Endothelial cell (in vitro differentiated cells): ENCODE measurements around the gene SAT1. TPM values are rescaled to one million over a fixed set of nuclear protein-coding genes. Genes with fewer than 3 reads are reported as not detected.

Experiments used
- DNase-seq: peaks from one replicate; pipeline ENCODE4 v3.0.0; 2021; ENCODE audit warnings: low spot score
- H3K27ac Mint-ChIP-seq: one replicate; pipeline ENCODE4 v1.8.0; 2021; ENCODE audit warnings: mixed read lengths, inconsistent platforms; ENCODE audit not compliant: unreplicated experiment
- H3K27me3 Mint-ChIP-seq: one replicate; pipeline ENCODE4 v1.8.0; 2021; ENCODE audit warnings: mild to moderate bottlenecking, moderate library complexity, mixed read lengths, inconsistent platforms; ENCODE audit not compliant: unreplicated experiment
- H3K36me3 Mint-ChIP-seq: one replicate; pipeline ENCODE4 v1.8.0; 2021; ENCODE audit warnings: mild to moderate bottlenecking, low read depth, mixed read lengths, inconsistent platforms; ENCODE audit not compliant: unreplicated experiment
- H3K4me1 Mint-ChIP-seq: one replicate; pipeline ENCODE4 v1.8.0; 2021; ENCODE audit warnings: mild to moderate bottlenecking, mixed read lengths, inconsistent platforms; ENCODE audit not compliant: unreplicated experiment
- H3K4me3 Mint-ChIP-seq: one replicate; pipeline ENCODE4 v1.8.0; 2021; ENCODE audit warnings: mild to moderate bottlenecking, mixed read lengths, inconsistent platforms; ENCODE audit not compliant: unreplicated experiment
- H3K9me3 Mint-ChIP-seq: one replicate; pipeline ENCODE4 v1.8.0; 2021; ENCODE audit warnings: mixed read lengths, inconsistent platforms; ENCODE audit not compliant: unreplicated experiment
- total RNA-seq: library from RNA; stranded (reverse); fragmentation: NEBNext Ultra II Directional; extraction: Animal tissue kit (Norgen Biotek cat#: 25700); gene quantifications from one replicate; pipeline ENCODE4 v1.2.1, GENCODE V29; 2021; ENCODE audit not compliant: unreplicated experiment
- TF ChIP-seq, protein P1 (sequence below): fragments of 200-600 bp; sonication (generic); IDR thresholded peaks from one replicate; pipeline ENCODE4 v1.5.0; 2021; ENCODE audit warnings: antibody characterized with exemption; ENCODE audit not compliant: unreplicated experiment

SAT1 gene
- total RNA-seq, 1 donor from 2014 or later, result 479 TPM

DNA sequence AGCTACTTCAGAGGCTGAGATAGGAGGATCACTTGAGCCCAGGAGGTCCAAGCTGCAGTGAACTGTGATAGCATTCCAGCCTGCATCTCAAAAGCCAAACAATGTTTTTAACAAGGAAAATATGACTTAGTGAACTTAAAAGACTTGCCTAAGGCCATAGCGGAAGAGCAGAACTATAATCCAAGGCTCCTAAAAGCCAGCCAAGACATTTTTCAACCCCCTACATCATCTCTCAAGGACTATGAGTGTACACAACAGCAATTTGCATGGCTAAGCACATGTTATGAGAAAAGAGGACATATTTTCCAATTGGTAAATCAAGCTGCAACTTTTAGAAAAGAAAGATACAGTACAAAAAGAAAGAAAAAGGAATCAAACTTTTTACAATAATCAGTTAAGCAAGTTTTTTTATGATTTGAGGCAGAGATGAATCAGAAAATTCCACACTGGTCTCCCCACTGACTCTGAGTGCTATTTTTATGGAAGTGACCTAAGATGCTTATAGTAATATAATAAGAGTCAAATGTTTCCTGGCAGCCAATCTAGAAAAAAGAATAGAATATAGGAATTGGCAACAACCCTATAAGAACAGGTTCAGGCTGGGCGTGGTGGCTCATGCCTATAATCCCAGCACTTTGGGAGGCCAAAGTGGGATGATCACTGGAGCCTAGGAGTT is 30.1 kb upstream of the SAT1 start:
- DNase-seq, result no peak
- Mint-ChIP-seq H3K36me3 (no peaks in the 10 kb centered on the region), H3K9me3 (no peaks in the 10 kb centered on the region), H3K4me3 (no peak overlapping the region), H3K4me1 (no peaks in the 10 kb centered on the region), H3K27me3 (no peaks in the 10 kb centered on the region), H3K27ac (no peak overlapping the region)
- TF ChIP-seq, protein P1, sequence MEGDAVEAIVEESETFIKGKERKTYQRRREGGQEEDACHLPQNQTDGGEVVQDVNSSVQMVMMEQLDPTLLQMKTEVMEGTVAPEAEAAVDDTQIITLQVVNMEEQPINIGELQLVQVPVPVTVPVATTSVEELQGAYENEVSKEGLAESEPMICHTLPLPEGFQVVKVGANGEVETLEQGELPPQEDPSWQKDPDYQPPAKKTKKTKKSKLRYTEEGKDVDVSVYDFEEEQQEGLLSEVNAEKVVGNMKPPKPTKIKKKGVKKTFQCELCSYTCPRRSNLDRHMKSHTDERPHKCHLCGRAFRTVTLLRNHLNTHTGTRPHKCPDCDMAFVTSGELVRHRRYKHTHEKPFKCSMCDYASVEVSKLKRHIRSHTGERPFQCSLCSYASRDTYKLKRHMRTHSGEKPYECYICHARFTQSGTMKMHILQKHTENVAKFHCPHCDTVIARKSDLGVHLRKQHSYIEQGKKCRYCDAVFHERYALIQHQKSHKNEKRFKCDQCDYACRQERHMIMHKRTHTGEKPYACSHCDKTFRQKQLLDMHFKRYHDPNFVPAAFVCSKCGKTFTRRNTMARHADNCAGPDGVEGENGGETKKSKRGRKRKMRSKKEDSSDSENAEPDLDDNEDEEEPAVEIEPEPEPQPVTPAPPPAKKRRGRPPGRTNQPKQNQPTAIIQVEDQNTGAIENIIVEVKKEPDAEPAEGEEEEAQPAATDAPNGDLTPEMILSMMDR, result no peak

DNA sequence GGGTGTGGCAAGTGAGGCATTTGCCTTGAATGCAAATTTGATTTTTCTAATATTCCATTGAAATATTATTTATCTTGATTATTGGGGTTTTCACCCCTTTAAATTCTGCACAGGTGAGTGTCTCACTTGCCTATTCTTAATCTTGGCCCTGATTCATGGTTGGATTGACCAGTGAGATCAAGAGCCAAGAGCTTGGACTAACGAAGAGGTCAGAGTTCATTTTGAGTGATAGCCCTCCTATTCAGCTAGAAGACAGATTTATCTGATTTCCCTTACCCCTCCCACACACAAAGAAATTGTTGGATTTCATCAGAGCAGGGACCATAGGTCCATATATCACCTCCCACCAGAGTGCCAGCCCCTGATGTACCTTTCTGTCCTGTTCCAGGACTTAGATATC is 28.3 kb upstream of the SAT1 start:
- Mint-ChIP-seq H3K9me3 (no peaks in the 10 kb centered on the region), H3K27ac (no peak overlapping the region), H3K27me3 (no peaks in the 10 kb centered on the region)

GRCh38 chrX:23756165-23756564 is 26.8 kb upstream of the SAT1 start:
- Mint-ChIP-seq H3K27ac (no peak overlapping the region), H3K9me3 (no peaks in the 10 kb centered on the region), H3K27me3 (no peaks in the 10 kb centered on the region), H3K4me3 (no peak overlapping the region), H3K4me1 (no peaks in the 10 kb centered on the region), H3K36me3 (no peaks in the 10 kb centered on the region)
- peak; percentile 56 for DNase-seq
- TF ChIP-seq, protein P1, result peak; percentile 72

More for the DNA sequence above, 28.3 kb upstream of the SAT1 start:
- TF ChIP-seq, protein P1, result no peak
- Mint-ChIP-seq H3K4me3 (no peak overlapping the region), H3K36me3 (no peaks in the 10 kb centered on the region), H3K4me1 (no peaks in the 10 kb centered on the region)
- no peak for DNase-seq

GRCh38 chrX:23759821-23760220 is 23.2 kb upstream of the SAT1 start:
- Mint-ChIP-seq H3K4me1 (no peaks in the 10 kb centered on the region), H3K9me3 (no peaks in the 10 kb centered on the region), H3K27me3 (no peaks in the 10 kb centered on the region), H3K36me3 (no peaks in the 10 kb centered on the region), H3K27ac (no peak overlapping the region), H3K4me3 (no peak overlapping the region)
- TF ChIP-seq, protein P1, result no peak
- DNase-seq, result no peak

DNA sequence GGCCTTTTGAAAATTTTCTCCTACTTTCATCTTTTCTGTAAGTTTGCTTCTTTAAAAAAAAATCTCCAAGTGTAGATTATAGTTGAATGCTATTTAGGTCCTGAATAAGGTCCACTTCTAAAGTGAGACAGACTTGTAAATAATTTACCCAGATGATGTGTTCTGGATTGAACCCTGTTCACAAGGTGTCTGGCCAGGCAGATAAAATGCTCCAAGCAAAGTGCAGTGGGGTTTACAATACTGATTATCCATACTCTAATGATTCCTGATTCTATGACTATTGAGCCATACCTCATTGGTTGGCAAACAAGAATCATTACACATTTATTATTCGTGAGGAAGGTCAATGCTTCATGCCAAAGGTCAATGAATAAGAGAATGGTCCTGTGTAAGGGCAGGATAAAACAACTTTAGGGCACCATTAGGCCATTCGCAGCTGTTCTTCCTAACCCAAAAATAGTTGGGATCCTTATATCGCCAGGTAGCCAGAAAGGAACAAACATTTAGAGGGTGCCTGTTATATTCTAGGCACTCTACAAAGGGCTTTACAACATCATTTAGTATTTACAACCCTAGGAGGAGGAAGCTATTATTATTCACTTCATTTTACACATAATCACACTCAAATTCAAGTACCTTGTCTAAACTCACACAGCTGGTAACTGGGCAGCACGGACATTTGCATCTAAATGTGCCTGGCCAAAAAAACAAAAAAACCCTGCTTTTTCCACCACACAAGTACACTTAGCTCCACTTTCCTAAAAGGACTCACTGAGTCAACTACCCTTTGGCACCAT is 18.6 kb upstream of the SAT1 start:
- H3K27ac Mint-ChIP-seq, result no peak overlapping the region
- no peaks in the 10 kb centered on the region for H3K4me1 Mint-ChIP-seq
- no peak for DNase-seq
- H3K4me3 Mint-ChIP-seq, result no peak overlapping the region
- TF ChIP-seq, protein P1, result no peak
- no peaks in the 10 kb centered on the region for H3K36me3 Mint-ChIP-seq
- H3K27me3 Mint-ChIP-seq, result no peaks in the 10 kb centered on the region
- no peaks in the 10 kb centered on the region for H3K9me3 Mint-ChIP-seq
